HepG2 (cell line): ENCODE measurements around the gene SLX4. TPM values are rescaled to one million over a fixed set of nuclear protein-coding genes. Genes with fewer than 3 reads are reported as not detected.

Experiments used
- ATAC-seq: fragments of 200-7000 bp; cut with Tn5 transposase; 3 replicates; pipeline ENCODE4 v1.9.1; 2020; ENCODE audit warnings: mild to moderate bottlenecking, moderate library complexity
- BruUV-seq: library from RNA; stranded (reverse); fragments of 400-500 nt; replicated peaks from 2 replicates; lab custom pipeline; 2021; lab: Mats Ljungman, UMichigan
- CTCF ChIA-PET: fragments of 300-600 bp; formaldehyde crosslinking; extraction: SDS; loops from one replicate; lab custom pipeline; 2021; ENCODE audit warnings: low total read pairs, inconsistent platforms, low intra/inter-chr PET ratio; lab: Yijun Ruan, JAX
- POLR2A ChIA-PET: fragments of 350-600 bp; sonication (Branson Sonifier 250); formaldehyde crosslinking; loops from one replicate; lab custom pipeline; 2020; ENCODE audit warnings: antibody characterized with exemption, inconsistent platforms; lab: Yijun Ruan, JAX
- DNase-seq: peaks from one replicate; pipeline ENCODE4 v3.0.0-alpha.2; 2015; ENCODE audit warnings: low spot score
- FAIRE-seq: peaks from 3 replicates; lab custom pipeline; 2011; peaks lifted over from hg19 to GRCh38; lab: Jason Lieb, UNC
- H2AFZ ChIP-seq: one replicate; pipeline ENCODE4 v1.6.1; 2011; ENCODE audit warnings: low read length, inconsistent platforms
- H3K27ac ChIP-seq: fragments of 300-600 bp; 3 replicates; pipeline ENCODE4 v1.8.0; 2011; ENCODE audit warnings: mixed run types, mild to moderate bottlenecking, mixed read lengths, low read length, inconsistent platforms; ENCODE audit not compliant: insufficient read depth; ENCODE audit errors: extremely low read length
- H3K27me3 ChIP-seq, 2 experiments: fragments of 200-600 bp in 1 of 2; 2 replicates in 1 of 2; 3 replicates in 1 of 2; pipeline versions ENCODE4 v1.6.0 to v1.8.0; 2011; ENCODE audit warnings: low read length in 2 of 2, mild to moderate bottlenecking in 2 of 2, moderate library complexity in 2 of 2, inconsistent platforms in 1 of 2; ENCODE audit not compliant: insufficient read depth in 2 of 2, control insufficient read depth in 1 of 2
- H3K36me3 ChIP-seq, 2 experiments: fragments of 200-600 bp in 1 of 2; replicated peaks in 1 of 2; 2 replicates in 1 of 2; 3 replicates in 1 of 2; pipeline versions ENCODE4 v1.5.1 to v1.8.0; 2011; ENCODE audit warnings: low read length in 2 of 2, inconsistent platforms in 1 of 2; ENCODE audit not compliant: insufficient read depth in 2 of 2, control insufficient read depth in 1 of 2
- H3K4me1 ChIP-seq: 2 replicates; pipeline ENCODE4 v1.5.1; 2012; ENCODE audit warnings: low read length, inconsistent platforms; ENCODE audit not compliant: insufficient read depth
- H3K4me2 ChIP-seq: 2 replicates; pipeline ENCODE4 v1.6.0; 2011; ENCODE audit warnings: low read depth, low read length, inconsistent platforms
- H3K4me3 ChIP-seq, 3 experiments: fragments of 200-600 bp in 1 of 3; sonication (generic), shearing (Covaris generic) in 1 of 3; replicated peaks in 1 of 3; 2 replicates each; pipeline ENCODE4 v1.5.1; 2011 to 2016; ENCODE audit warnings: low read length in 3 of 3, inconsistent platforms in 2 of 3, low read depth in 2 of 3, mild to moderate bottlenecking in 2 of 3, control low read depth in 1 of 3, mixed read lengths in 1 of 3; ENCODE audit not compliant: insufficient read depth in 1 of 3
- H3K79me2 ChIP-seq: one replicate; pipeline ENCODE4 v1.6.1; 2011; ENCODE audit warnings: low read length, inconsistent platforms; ENCODE audit not compliant: insufficient read depth
- H3K9ac ChIP-seq: 2 replicates; pipeline ENCODE4 v1.6.0; 2011; ENCODE audit warnings: mild to moderate bottlenecking, low read depth, low read length, inconsistent platforms; ENCODE audit not compliant: insufficient read depth
- H3K9me3 ChIP-seq: 2 replicates; pipeline ENCODE4 v1.5.1; 2012; ENCODE audit warnings: mild to moderate bottlenecking, low read length
- H4K20me1 ChIP-seq: 2 replicates; pipeline ENCODE4 v1.6.0; 2011; ENCODE audit warnings: inconsistent platforms, mild to moderate bottlenecking, low read length, moderate library complexity; ENCODE audit not compliant: insufficient read depth
- AGO2 ChIP-seq: fragments of 200-400 bp; formaldehyde crosslinking; optimal IDR thresholded peaks from 2 replicates; pipeline ENCODE3; 2017; ENCODE audit warnings: mild to moderate bottlenecking, low read depth, low read length, moderate library complexity
- BHLHE40 ChIP-seq: IDR thresholded peaks from 2 replicates; pipeline ENCODE4 v1.6.1; 2011; ENCODE audit warnings: low read length, improper control_type of control experiment
- CENPT ChIP-seq: sonication (generic); formaldehyde crosslinking; IDR thresholded peaks from 2 replicates; pipeline ENCODE4 v1.8.0; 2022; ENCODE audit warnings: low read depth, mild to moderate bottlenecking, moderate library complexity, missing genetic modification reagents
- KDM2A ChIP-seq: sonication (generic); formaldehyde crosslinking; IDR thresholded peaks from 2 replicates; pipeline ENCODE4 v1.4.0; 2020; ENCODE audit warnings: low read depth, missing genetic modification reagents, borderline replicate concordance
- KMT2A ChIP-seq: sonication (generic); formaldehyde crosslinking; IDR thresholded peaks from 2 replicates; pipeline ENCODE4 v1.4.0; 2020; ENCODE audit warnings: missing genetic modification reagents
- MBD4 ChIP-seq: IDR thresholded peaks from 2 replicates; pipeline ENCODE4 v1.6.1; 2012; ENCODE audit warnings: low read length, inconsistent platforms, borderline replicate concordance
- PAWR ChIP-seq: sonication (generic); formaldehyde crosslinking; IDR thresholded peaks from 2 replicates; pipeline ENCODE4 v1.4.0; 2020; ENCODE audit warnings: missing genetic modification reagents, mild to moderate bottlenecking, borderline replicate concordance
- RBM22 ChIP-seq: fragments of 200-400 bp; formaldehyde crosslinking; optimal IDR thresholded peaks from 2 replicates; pipeline ENCODE3; 2017; ENCODE audit warnings: mild to moderate bottlenecking, low read length, moderate library complexity
- SALL2 ChIP-seq: sonication (generic); formaldehyde crosslinking; IDR thresholded peaks from 2 replicates; pipeline ENCODE4 v1.8.1; 2023; ENCODE audit warnings: mild to moderate bottlenecking, missing genetic modification reagents, inconsistent platforms
- TRIM24 ChIP-seq: sonication (generic); formaldehyde crosslinking; IDR thresholded peaks from 2 replicates; pipeline ENCODE4 v1.8.0; 2022; ENCODE audit warnings: mild to moderate bottlenecking, missing genetic modification reagents
- WGBS: methylation state at CpG from one replicate; pipeline ENCODE4 v1.1.6; 2017; ENCODE audit warnings: low lambda C conversion rate; 5-methylcytosine and 5-hydroxymethylcytosine counted together
- in situ Hi-C: cut with HindIII; loops from 2 replicates; pipeline ENCODE4 v1.10.0; 2017; ENCODE audit warnings: low pct_unique_long_range_greater_than_20kb; ENCODE audit not compliant: extremely low pct_ligation_motif_present
- intact Hi-C: fragments of 100-400 bp; cut with micrococcal nuclease; formaldehyde crosslinking; loops from one replicate; pipeline ENCODE4 v1.10.0; 2022; ENCODE audit not compliant: unreplicated experiment
- polyA plus RNA-seq, 8 experiments: library from polyadenylated mRNA; depleted of rRNA in 3 of 8; stranded (reverse) in 7 of 8; unstranded in 1 of 8; fragments of >200 nt; fragmentation: Illumina TruSeq in 4 of 8; extraction: Trizol in 4 of 8; gene quantifications; 2 replicates each; pipeline versions ENCODE4 v1.2.1 to v1.2.3, GENCODE V29; 2011 to 2016; ENCODE audit warnings: low read depth in 4 of 8, missing spikeins in 1 of 8, mixed read lengths in 1 of 8; ENCODE audit not compliant: insufficient read depth in 1 of 8
- total RNA-seq, 5 experiments: library from RNA; depleted of rRNA; stranded (reverse); fragments of >200 nt; fragmentation: Illumina TruSeq; extraction: Trizol; gene quantifications; 2 replicates each; pipeline ENCODE4 v1.2.3, GENCODE V29; 2016; ENCODE audit warnings: low read depth in 1 of 5
- TF ChIP-seq, protein P1 (sequence below): IDR thresholded peaks from 2 replicates; pipeline ENCODE4 v1.6.1; 2016; ENCODE audit warnings: low read depth, control low read depth
- TF ChIP-seq, protein P2 (sequence below): sonication (generic); formaldehyde crosslinking; IDR thresholded peaks from 2 replicates; pipeline ENCODE4 v1.4.0; 2020; ENCODE audit warnings: mild to moderate bottlenecking, missing genetic modification reagents
- TF ChIP-seq, protein P3 (sequence below): IDR thresholded peaks from 2 replicates; pipeline ENCODE4 v1.6.1; 2016; ENCODE audit warnings: missing compliant biosample characterization, missing genetic modification reagents, borderline replicate concordance
- TF ChIP-seq, protein P4 (sequence below): sonication (generic); formaldehyde crosslinking; IDR thresholded peaks from 2 replicates; pipeline ENCODE4 v1.8.0; 2022; ENCODE audit warnings: missing genetic modification reagents, mild to moderate bottlenecking, inconsistent platforms, borderline replicate concordance

SLX4 gene
- total and polyA plus RNA-seq, 2 of the 13 experiments (the other 11 are each of a cell fraction or from before 2014, with no cell fraction given), result 1.1 to 3.6 TPM

DNA sequence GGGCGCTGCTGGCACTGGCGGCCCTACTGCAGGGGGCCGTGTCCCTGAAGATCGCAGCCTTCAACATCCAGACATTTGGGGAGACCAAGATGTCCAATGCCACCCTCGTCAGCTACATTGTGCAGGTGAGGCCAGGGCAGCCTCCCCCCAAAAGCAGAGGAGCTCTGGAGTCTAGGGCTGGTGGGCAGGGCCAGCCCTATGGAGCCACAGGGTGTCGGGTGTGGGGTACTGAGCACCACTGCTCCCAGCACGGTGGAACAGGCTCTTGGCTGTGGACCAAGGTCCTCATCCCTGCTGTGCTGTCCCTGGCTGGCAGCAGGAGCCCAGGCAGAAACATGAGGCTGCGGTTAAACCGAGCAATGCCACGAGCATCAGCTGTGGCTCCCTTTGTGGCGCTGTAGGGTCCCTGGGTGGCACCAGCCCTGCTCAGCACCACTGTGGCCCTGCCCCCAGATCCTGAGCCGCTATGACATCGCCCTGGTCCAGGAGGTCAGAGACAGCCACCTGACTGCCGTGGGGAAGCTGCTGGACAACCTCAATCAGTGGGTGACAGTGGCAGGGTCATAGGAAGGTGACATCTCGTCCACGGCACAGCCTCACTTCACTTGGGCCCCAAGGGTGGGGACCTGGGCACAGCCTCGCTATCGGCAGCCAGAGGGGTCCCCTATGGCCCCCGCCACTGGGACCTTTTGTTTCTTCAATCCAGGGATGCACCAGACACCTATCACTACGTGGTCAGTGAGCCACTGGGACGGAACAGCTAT is 44.2 kb upstream of the SLX4 start:
- Histone ChIP-seq H3K4me1 (peaks cover 43% of the 10 kb centered on the region), H2AFZ (no peak overlapping the region), H3K4me2 (no peak overlapping the region), H3K9me3 (no peaks in the 10 kb centered on the region), H4K20me1 (no peaks in the 10 kb centered on the region), H3K4me3 (no peak overlapping the region), H3K27ac (peak overlapping the region; percentile 64), H3K9ac (no peak overlapping the region), H3K36me3 (peaks cover 16 to 41% of the 10 kb centered on the region in 2 experiments), H3K79me2 (no peaks in the 10 kb centered on the region), H3K27me3 (no peaks in the 10 kb centered on the region)
- DNase-seq, result no peak
- 100% methylated on average over 2 of the region's 21 CpGs for WGBS
- in situ Hi-C loops (no loop called here), intact Hi-C loops (loop anchor here (2.0 kb wide), 1 partner anchor 39 kb away; no protein-coding TSS in a partner anchor)
- no peak for FAIRE-seq
- TF ChIP-seq KMT2A (no peak), MBD4 (no peak), SALL2 (CRISPR knock-in tag) (no peak), CENPT (CRISPR knock-in tag) (peak; percentile 32; the same call in 1 of the 2 replicates), PAWR (no peak), TRIM24 (CRISPR knock-in tag) (no peak), RBM22 (peak; percentile 44), BHLHE40 (no peak), AGO2 (peak; percentile 76), KDM2A (0 out of 2 replicates have a peak, but pooled peaks have one; percentile 5)
- TF ChIP-seq, protein P1, sequence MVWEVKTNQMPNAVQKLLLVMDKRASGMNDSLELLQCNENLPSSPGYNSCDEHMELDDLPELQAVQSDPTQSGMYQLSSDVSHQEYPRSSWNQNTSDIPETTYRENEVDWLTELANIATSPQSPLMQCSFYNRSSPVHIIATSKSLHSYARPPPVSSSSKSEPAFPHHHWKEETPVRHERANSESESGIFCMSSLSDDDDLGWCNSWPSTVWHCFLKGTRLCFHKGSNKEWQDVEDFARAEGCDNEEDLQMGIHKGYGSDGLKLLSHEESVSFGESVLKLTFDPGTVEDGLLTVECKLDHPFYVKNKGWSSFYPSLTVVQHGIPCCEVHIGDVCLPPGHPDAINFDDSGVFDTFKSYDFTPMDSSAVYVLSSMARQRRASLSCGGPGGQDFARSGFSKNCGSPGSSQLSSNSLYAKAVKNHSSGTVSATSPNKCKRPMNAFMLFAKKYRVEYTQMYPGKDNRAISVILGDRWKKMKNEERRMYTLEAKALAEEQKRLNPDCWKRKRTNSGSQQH (CRISPR knock-in tag), result no peak
- TF ChIP-seq, protein P2, sequence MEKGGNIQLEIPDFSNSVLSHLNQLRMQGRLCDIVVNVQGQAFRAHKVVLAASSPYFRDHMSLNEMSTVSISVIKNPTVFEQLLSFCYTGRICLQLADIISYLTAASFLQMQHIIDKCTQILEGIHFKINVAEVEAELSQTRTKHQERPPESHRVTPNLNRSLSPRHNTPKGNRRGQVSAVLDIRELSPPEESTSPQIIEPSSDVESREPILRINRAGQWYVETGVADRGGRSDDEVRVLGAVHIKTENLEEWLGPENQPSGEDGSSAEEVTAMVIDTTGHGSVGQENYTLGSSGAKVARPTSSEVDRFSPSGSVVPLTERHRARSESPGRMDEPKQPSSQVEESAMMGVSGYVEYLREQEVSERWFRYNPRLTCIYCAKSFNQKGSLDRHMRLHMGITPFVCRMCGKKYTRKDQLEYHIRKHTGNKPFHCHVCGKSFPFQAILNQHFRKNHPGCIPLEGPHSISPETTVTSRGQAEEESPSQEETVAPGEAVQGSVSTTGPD (CRISPR knock-in tag), result no peak
- TF ChIP-seq, protein P3, sequence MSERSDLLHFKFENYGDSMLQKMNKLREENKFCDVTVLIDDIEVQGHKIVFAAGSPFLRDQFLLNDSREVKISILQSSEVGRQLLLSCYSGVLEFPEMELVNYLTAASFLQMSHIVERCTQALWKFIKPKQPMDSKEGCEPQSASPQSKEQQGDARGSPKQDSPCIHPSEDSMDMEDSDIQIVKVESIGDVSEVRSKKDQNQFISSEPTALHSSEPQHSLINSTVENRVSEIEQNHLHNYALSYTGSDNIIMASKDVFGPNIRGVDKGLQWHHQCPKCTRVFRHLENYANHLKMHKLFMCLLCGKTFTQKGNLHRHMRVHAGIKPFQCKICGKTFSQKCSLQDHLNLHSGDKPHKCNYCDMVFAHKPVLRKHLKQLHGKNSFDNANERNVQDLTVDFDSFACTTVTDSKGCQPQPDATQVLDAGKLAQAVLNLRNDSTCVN (CRISPR knock-in tag), result no peak
- TF ChIP-seq, protein P4, sequence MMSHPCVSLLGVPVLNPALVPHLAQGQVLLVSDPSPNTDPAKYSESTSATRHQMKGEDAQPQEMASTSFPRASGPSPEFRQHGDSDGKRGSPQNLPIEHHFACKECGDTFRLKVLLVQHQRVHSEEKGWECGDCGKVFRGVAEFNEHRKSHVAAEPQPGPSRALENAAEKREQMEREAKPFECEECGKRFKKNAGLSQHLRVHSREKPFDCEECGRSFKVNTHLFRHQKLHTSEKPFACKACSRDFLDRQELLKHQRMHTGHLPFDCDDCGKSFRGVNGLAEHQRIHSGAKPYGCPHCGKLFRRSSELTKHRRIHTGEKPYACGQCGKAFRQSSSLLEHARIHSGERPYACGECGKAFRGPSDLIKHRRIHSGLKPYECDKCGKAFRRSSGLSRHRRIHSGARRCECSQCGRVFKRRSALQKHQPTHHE, result no peak
- CTCF ChIA-PET, result no interaction called here
- POLR2A ChIA-PET, result interaction anchor here (0.6 kb wide), 1 partner anchor 33 kb away, joined by 3 read pairs; no protein-coding TSS in a partner anchor
- no peak for ATAC-seq
- BruUV-seq, result no TSS peak
